Pancreas (tissue), 10 donors: ENCODE data around the gene TNS3. TPM values are rescaled to one million over a fixed set of nuclear protein-coding genes. Genes with fewer than 3 reads are reported as not detected.
A peak's percentile ranks its signal among the peaks of the same experiment; 100 is the strongest.

Experiments used
- ATAC-seq, 4 donors: fragments of 200-7000 bp; cut with Tn5 transposase; one replicate each; pipeline versions ENCODE4 v1.8.0 to v1.9.1; 2020; ENCODE audit warnings: mild to moderate bottlenecking in 4 of 4, moderate library complexity in 4 of 4
- DNase-seq, 6 donors: peaks; one replicate each; pipeline ENCODE4 v3.0.0-alpha.2; 2020
- FAIRE-seq: peaks from 2 replicates; lab custom pipeline; 2012; peaks lifted over from hg19 to GRCh38; lab: Jason Lieb, UNC
- H3K27ac ChIP-seq, 4 donors: fragments of 200-600 bp; sonication (generic); 1 replicate in 3 of 4; 2 replicates in 1 of 4; pipeline versions ENCODE4 v1.5.0 to v1.8.0; 2020
- H3K27me3 ChIP-seq, 4 donors: fragments of 200-600 bp; one replicate each; pipeline ENCODE4 v1.8.0; 2021
- H3K36me3 ChIP-seq, 3 donors: fragments of 200-600 bp; sonication (generic) in 1 of 3; one replicate each; pipeline versions ENCODE4 v1.5.0 to v1.8.0; 2020 to 2021
- H3K4me1 ChIP-seq, 3 donors: fragments of 200-600 bp; one replicate each; pipeline ENCODE4 v1.8.0; 2021
- H3K4me3 ChIP-seq, 4 donors: fragments of 200-600 bp; sonication (generic) in 2 of 4; one replicate each; pipeline versions ENCODE4 v1.5.0 to v1.8.0; 2020 to 2021
- H3K9me3 ChIP-seq, 4 donors: fragments of 200-600 bp; one replicate each; pipeline ENCODE4 v1.8.0; 2021
- WGBS, 2 donors: extraction: QIAGEN DNeasy Blood & Tissue Kit; methylation state at CpG; one replicate each; pipeline ENCODE4 v1.1.7; 2013; 5-methylcytosine and 5-hydroxymethylcytosine counted together
- intact Hi-C, 3 donors: fragments of 100-400 bp; cut with DNase I; formaldehyde crosslinking; loops; one replicate each; pipeline versions ENCODE4 v1.11.1 to v1.14.2; 2022
- polyA plus RNA-seq, 2 donors: library from polyadenylated mRNA; stranded (reverse); fragments of 200-250 nt; gene quantifications; one replicate each; pipeline ENCODE4 v1.2.3, GENCODE V29; 2013
- total RNA-seq, 6 donors: library from RNA; stranded (reverse); fragmentation: NEBNext Ultra II Directional in 4 of 6; extraction: Animal tissue kit (Norgen Biotek cat#: 25700) in 4 of 6; gene quantifications; one replicate each; pipeline versions ENCODE4 v1.2.1 to v1.2.4, GENCODE V29; 2021 to 2023
- TF ChIP-seq, protein P1 (sequence below), 4 donors: fragments of 200-600 bp; sonication (generic) in 3 of 4; IDR thresholded peaks; one replicate each; pipeline versions ENCODE4 v1.5.0 to v1.8.0; 2021; ENCODE audit warnings: antibody characterized with exemption in 4 of 4
- donor health status: healthy with polysubstance abuse.
- donor health status: DM: no; HTN: no; CAD: no; lungs with moderate emphysema.
- donor health status: DM: no; HTN: no; CAD: no.
- donor health status: control.
- donor health status: control.
- donor health status: Bipolar disorder and iron deficiency.
- donor health status: DM: yes; HTN: yes; CAD: no.
- donor health status: DM: no; HTN: no; CAD: no.
- donor health status: DM: no; HTN: no; CAD: no.
- donor health status: DM: yes; HTN: yes; CAD: no.

The TNS3 gene
- total and polyA plus RNA-seq, 8 donors: 28.0 to 125 (median 91.2) TPM

DNA sequence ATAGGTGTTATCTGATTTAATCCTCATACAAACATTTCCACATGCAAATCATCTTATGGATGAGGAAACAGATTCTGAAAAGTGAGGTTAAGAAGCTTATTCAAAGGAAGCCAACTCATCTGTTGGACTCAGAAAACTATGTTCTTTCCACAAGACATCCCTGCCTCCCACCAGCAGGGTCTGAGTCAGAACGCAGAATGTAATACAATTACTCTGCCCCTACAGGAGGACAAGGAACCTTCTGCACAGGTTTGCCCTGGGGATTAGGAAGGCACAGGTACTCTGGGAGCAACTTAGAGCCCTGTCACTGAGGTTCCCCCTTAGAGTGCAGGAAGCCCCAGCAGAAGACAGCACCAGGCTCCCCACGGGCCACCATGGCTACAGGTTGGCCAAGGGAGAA, 255.7 kb downstream of the TNS3 start:
- intact Hi-C loops: no loop called here
- DNase-seq: no peak
- FAIRE-seq: no peak
- peak in 1 of 4 donors; percentile 5 for ATAC-seq
- Histone ChIP-seq H3K27me3 (no peaks in the 10 kb centered on the region), H3K36me3 (peaks cover 0 to 14% (median 7%) of the 10 kb centered on the region in 3 donors), H3K9me3 (no peaks in the 10 kb centered on the region), H3K4me3 (no peak overlapping the region), H3K4me1 (peaks cover 0 to 6% (median 5%) of the 10 kb centered on the region in 3 donors), H3K27ac (no peak overlapping the region)
- TF ChIP-seq, protein P1, sequence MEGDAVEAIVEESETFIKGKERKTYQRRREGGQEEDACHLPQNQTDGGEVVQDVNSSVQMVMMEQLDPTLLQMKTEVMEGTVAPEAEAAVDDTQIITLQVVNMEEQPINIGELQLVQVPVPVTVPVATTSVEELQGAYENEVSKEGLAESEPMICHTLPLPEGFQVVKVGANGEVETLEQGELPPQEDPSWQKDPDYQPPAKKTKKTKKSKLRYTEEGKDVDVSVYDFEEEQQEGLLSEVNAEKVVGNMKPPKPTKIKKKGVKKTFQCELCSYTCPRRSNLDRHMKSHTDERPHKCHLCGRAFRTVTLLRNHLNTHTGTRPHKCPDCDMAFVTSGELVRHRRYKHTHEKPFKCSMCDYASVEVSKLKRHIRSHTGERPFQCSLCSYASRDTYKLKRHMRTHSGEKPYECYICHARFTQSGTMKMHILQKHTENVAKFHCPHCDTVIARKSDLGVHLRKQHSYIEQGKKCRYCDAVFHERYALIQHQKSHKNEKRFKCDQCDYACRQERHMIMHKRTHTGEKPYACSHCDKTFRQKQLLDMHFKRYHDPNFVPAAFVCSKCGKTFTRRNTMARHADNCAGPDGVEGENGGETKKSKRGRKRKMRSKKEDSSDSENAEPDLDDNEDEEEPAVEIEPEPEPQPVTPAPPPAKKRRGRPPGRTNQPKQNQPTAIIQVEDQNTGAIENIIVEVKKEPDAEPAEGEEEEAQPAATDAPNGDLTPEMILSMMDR (IDR thresholded peaks at IDR 0.05): no peak
- 83 to 88% methylated on average over 2 of the region's 2 CpGs for WGBS, 2 donors

DNA sequence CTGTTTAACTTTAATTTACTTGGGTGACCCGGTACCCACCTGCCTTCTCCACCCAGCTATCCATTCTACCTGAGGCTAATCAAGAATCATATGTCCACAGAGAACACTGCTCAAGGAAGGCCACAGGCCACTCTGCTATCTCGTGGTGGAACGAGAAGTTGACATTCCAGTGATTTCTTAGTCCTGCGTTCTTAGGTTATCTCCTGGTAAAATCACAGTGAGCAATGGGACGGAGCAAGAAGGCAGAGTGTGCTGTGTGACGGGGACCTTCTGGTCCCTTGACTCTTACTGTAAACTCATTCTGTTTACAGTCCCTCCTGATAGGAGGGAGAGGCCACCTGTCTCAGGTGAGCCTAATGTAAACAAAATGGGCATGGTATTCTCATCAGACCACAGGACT, 256.6 kb downstream of the TNS3 start:
- Histone ChIP-seq H3K4me1 (peaks cover 0 to 6% (median 5%) of the 10 kb centered on the region in 3 donors), H3K27ac (no peak overlapping the region), H3K9me3 (no peaks in the 10 kb centered on the region), H3K4me3 (no peak overlapping the region), H3K27me3 (no peaks in the 10 kb centered on the region), H3K36me3 (peaks cover 0 to 21% (median 7%) of the 10 kb centered on the region in 3 donors)
- peak in 1 of 4 donors; percentile 16 for ATAC-seq
- TF ChIP-seq, protein P1 (IDR thresholded peaks at IDR 0.05): no peak
- WGBS, 2 donors: 47 to 51% methylated on average over 6 of the region's 6 CpGs
- intact Hi-C loops: no loop called here
- no peak for FAIRE-seq
- no peak for DNase-seq

DNA sequence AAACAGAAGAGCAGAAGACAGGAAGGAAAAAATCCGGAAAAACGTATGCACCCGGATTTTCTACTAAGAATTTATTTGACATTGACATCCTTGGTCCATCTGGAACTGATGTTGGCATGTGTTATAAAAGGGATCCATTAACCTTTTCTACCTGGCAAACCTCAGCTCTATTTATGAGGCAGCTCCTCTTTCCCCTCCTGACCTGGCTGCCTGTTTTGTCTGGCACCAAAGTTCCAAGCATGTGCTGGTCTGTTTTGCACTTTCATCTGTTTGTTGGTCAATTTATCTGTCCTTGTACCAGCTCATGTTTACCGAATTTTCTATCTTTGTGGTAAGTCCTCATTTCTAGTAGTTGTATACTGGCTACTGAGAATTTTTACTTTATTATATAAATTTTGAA, 258.0 kb downstream of the TNS3 start:
- Histone ChIP-seq H3K4me1 (peaks cover 0 to 6% (median 5%) of the 10 kb centered on the region in 3 donors), H3K9me3 (no peaks in the 10 kb centered on the region), H3K36me3 (peaks cover 0 to 22% (median 7%) of the 10 kb centered on the region in 3 donors), H3K4me3 (no peak overlapping the region), H3K27ac (no peak overlapping the region), H3K27me3 (no peaks in the 10 kb centered on the region)
- no peak for ATAC-seq
- TF ChIP-seq, protein P1 (IDR thresholded peaks at IDR 0.05): no peak
- intact Hi-C loops: no loop called here
- DNase-seq: no peak
- 78% methylated on average over 4 of the region's 4 CpGs for WGBS, 2 donors
- no peak for FAIRE-seq

GRCh38 chr7:47322731-47323130, 259.2 kb downstream of the TNS3 start:
- intact Hi-C loops: no loop called here

DNA sequence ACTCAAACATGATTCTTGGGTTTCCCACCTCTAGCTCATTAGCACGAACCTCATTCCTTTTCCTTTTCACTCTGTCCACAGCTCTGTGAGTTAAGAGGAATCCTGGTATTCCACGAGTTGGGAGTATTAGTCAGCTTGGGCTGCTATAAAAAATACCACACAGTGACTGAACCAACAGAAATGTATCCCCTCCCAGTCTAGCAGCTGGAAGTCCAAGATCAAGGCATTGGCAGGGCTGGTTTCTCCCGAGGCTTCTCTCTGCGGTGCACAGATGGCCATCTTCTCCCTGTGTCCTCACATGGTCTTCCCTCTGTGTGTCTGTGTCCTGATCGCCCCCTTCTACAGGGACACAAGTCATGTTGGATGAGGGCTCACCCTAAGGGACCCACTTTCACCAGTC, 261.6 kb downstream of the TNS3 start:
- intact Hi-C loops: no loop called here
- TF ChIP-seq, protein P1 (IDR thresholded peaks at IDR 0.05): no peak

More at GRCh38 chr7:47322731-47323130, 259.2 kb downstream of the TNS3 start:
- Histone ChIP-seq H3K27ac (no peak overlapping the region), H3K4me3 (no peak overlapping the region), H3K36me3 (peaks cover 0 to 23% (median 14%) of the 10 kb centered on the region in 3 donors), H3K4me1 (peaks cover 0 to 6% (median 0%) of the 10 kb centered on the region in 3 donors), H3K27me3 (no peaks in the 10 kb centered on the region), H3K9me3 (no peaks in the 10 kb centered on the region)
- TF ChIP-seq, protein P1 (IDR thresholded peaks at IDR 0.05): no peak
- 93 to 94% methylated on average over 11 of the region's 11 CpGs for WGBS, 2 donors
- DNase-seq (peak in 1 of 6 donors; percentile 11), FAIRE-seq (no peak), ATAC-seq (no peak)

More for the DNA sequence above, 261.6 kb downstream of the TNS3 start:
- no peak for ATAC-seq
- no peak for DNase-seq
- Histone ChIP-seq H3K9me3 (no peaks in the 10 kb centered on the region), H3K4me1 (peaks cover 0 to 10% (median 0%) of the 10 kb centered on the region in 3 donors), H3K36me3 (peaks cover 0 to 23% (median 14%) of the 10 kb centered on the region in 3 donors), H3K27ac (no peak overlapping the region), H3K27me3 (no peaks in the 10 kb centered on the region), H3K4me3 (no peak overlapping the region)
- WGBS, 2 donors: 90 to 92% methylated on average over 5 of the region's 5 CpGs
- FAIRE-seq: no peak
